Gastrocnemius medialis (tissue), 4 donors: ENCODE measurements around the gene CPED1. TPM values are rescaled to one million over a fixed set of nuclear protein-coding genes. Genes with fewer than 3 reads are reported as not detected.

Experiments used
- ATAC-seq, 2 donors: fragments of 150-250 bp; one replicate each; pipeline ENCODE4 v1.9.1; 2016
- DNase-seq, 2 donors: peaks; one replicate each; pipeline ENCODE4 v3.0.0-alpha.2; 2019
- H3K27ac ChIP-seq, 4 donors: fragments of 200-600 bp; sonication (generic); 1 replicate in 1 of 4; 2 replicates in 3 of 4; pipeline ENCODE4 v1.5.1; 2016 to 2018; ENCODE audit warnings: mild to moderate bottlenecking in 2 of 4, moderate library complexity in 1 of 4
- H3K27me3 ChIP-seq, 3 donors: fragments of 200-600 bp; sonication (generic) in 2 of 3; 1 replicate in 1 of 3; 2 replicates in 2 of 3; pipeline versions ENCODE4 v1.5.1 to v1.6.0; 2016 to 2019; ENCODE audit warnings: mild to moderate bottlenecking in 1 of 3, moderate library complexity in 1 of 3
- H3K36me3 ChIP-seq, 2 donors: fragments of 200-600 bp; sonication (generic) in 1 of 2; one replicate each; pipeline ENCODE4 v1.5.1; 2017 to 2018
- H3K4me1 ChIP-seq, 2 donors: fragments of 200-600 bp; sonication (generic) in 1 of 2; one replicate each; pipeline ENCODE4 v1.5.1; 2016 to 2017; ENCODE audit warnings: mild to moderate bottlenecking in 2 of 2
- H3K4me3 ChIP-seq, 4 donors: fragments of 200-600 bp; sonication (generic) in 3 of 4; 1 replicate in 1 of 4; 2 replicates in 3 of 4; pipeline ENCODE4 v1.5.1; 2016 to 2019; ENCODE audit warnings: mild to moderate bottlenecking in 2 of 4
- H3K9me3 ChIP-seq, 3 donors: fragments of 200-600 bp; sonication (generic) in 2 of 3; 1 replicate in 1 of 3; 2 replicates in 2 of 3; pipeline ENCODE4 v1.5.1; 2016 to 2019
- CTCF ChIP-seq, 5 experiments: fragments of 450-650 bp in 3 of 5; fragments of 200-600 bp in 2 of 5; sonication (generic) in 2 of 5; IDR thresholded peaks in 4 of 5; conservative IDR thresholded peaks in 1 of 5; 1 replicate in 4 of 5; 2 replicates in 1 of 5; pipeline ENCODE4 v1.5.1; 2016 to 2019; ENCODE audit warnings: antibody characterized with exemption in 5 of 5, mild to moderate bottlenecking in 3 of 5, moderate library complexity in 3 of 5
- POLR2A ChIP-seq, 2 donors: fragments of 450-650 bp; IDR thresholded peaks; one replicate each; pipeline ENCODE4 v1.6.1; 2017; ENCODE audit warnings: antibody characterized with exemption in 2 of 2, mild to moderate bottlenecking in 2 of 2, moderate library complexity in 2 of 2
- in situ Hi-C, 4 donors: fragments of 200-750 bp; cut with MboI; loops; one replicate each; pipeline versions ENCODE4 v1.15.0 to v1.8.0; 2017; ENCODE audit warnings: low sequenced_read_pairs in 4 of 4
- intact Hi-C: fragments of 100-400 bp; cut with DNase I; formaldehyde crosslinking; loops from one replicate; pipeline ENCODE4 v1.15.1; 2023; ENCODE audit warnings: low total_unique reads
- total RNA-seq, 4 donors: library from RNA; depleted of rRNA; stranded (reverse); fragments of >200 nt; gene quantifications; one replicate each; pipeline versions ENCODE4 v1.1.0 to v1.2.3, GENCODE V29; 2016

Gene CPED1
- total RNA-seq, 4 donors from 2014 or later: 4.8 to 35.5 (median 34.1) TPM

GRCh38 chr7:121328508-121329190, 340.1 kb downstream of the CPED1 start, which contains the start of gene WNT16:
Gene WNT16, plus strand, starts transcription at chr7:121329000. Its CDS starts 293 bp downstream, at chr7:121329293.
- in situ Hi-C loops: no loop called here
- peak within 1 kb of the TSS; percentile 44 to 62 (median 48) for H3K4me3 ChIP-seq
- intact Hi-C loops: no loop called here
- no peak for DNase-seq
- peaks cover 11 to 14% of the 10 kb centered on the region in 2 donors for H3K4me1 ChIP-seq
- H3K36me3 ChIP-seq: no peaks in the 10 kb centered on the region
- TF ChIP-seq POLR2A (IDR thresholded peaks at IDR 0.05): no peak
- no peak for TF ChIP-seq CTCF (IDR thresholded peaks at IDR 0.05 in 4 of 5, conservative IDR thresholded peaks at IDR 0.05 in 1 of 5)
- no peaks in the 10 kb centered on the region for H3K9me3 ChIP-seq
- no peak within 1 kb of the TSS for H3K27ac ChIP-seq
- H3K27me3 ChIP-seq: peaks cover 46 to 58% (median 57%) of the 10 kb centered on the region in 3 donors
- peak in 1 of 2 donors; percentile 18 for ATAC-seq

GRCh38 chr7:121329191-121330052, 340.9 kb downstream of the CPED1 start:
- peaks cover 53 to 63% (median 62%) of the 10 kb centered on the region in 3 donors for H3K27me3 ChIP-seq

GRCh38 chr7:121330053-121330833, 341.7 kb downstream of the CPED1 start:
- H3K36me3 ChIP-seq: no peaks in the 10 kb centered on the region
- H3K4me3 ChIP-seq: peak overlapping the region; percentile 44 to 62 (median 48)
- ATAC-seq (no peak), DNase-seq (no peak)
- H3K4me1 ChIP-seq: peaks cover 11 to 14% of the 10 kb centered on the region in 2 donors
- H3K9me3 ChIP-seq: no peaks in the 10 kb centered on the region
- no peak overlapping the region for H3K27ac ChIP-seq
- H3K27me3 ChIP-seq: peaks cover 61 to 63% (median 62%) of the 10 kb centered on the region in 3 donors
- in situ Hi-C loops (no loop called here), intact Hi-C loops (no loop called here)
- TF ChIP-seq CTCF (IDR thresholded peaks at IDR 0.05 in 4 of 5, conservative IDR thresholded peaks at IDR 0.05 in 1 of 5) (no peak), POLR2A (IDR thresholded peaks at IDR 0.05) (no peak)

More at GRCh38 chr7:121329191-121330052, 340.9 kb downstream of the CPED1 start:
- intact Hi-C loops (no loop called here), in situ Hi-C loops (no loop called here)
- H3K4me3 ChIP-seq: peak overlapping the region; percentile 44 to 62 (median 48)
- no peak for ATAC-seq
- no peak overlapping the region for H3K27ac ChIP-seq
- DNase-seq: no peak
- H3K9me3 ChIP-seq: no peaks in the 10 kb centered on the region
- H3K4me1 ChIP-seq: peaks cover 11 to 14% of the 10 kb centered on the region in 2 donors
- TF ChIP-seq CTCF (IDR thresholded peaks at IDR 0.05 in 4 of 5, conservative IDR thresholded peaks at IDR 0.05 in 1 of 5): no peak
- TF ChIP-seq POLR2A (IDR thresholded peaks at IDR 0.05): no peak
- no peaks in the 10 kb centered on the region for H3K36me3 ChIP-seq

GRCh38 chr7:121331048-121331447, 342.5 kb downstream of the CPED1 start:
- Histone ChIP-seq H3K4me3 (no peak overlapping the region), H3K36me3 (no peaks in the 10 kb centered on the region), H3K4me1 (peaks cover 11 to 14% of the 10 kb centered on the region in 2 donors), H3K27ac (no peak overlapping the region), H3K9me3 (no peaks in the 10 kb centered on the region), H3K27me3 (peaks cover 62 to 64% (median 63%) of the 10 kb centered on the region in 3 donors)
- ATAC-seq: no peak
- in situ Hi-C loops (no loop called here), intact Hi-C loops (no loop called here)
- TF ChIP-seq POLR2A (IDR thresholded peaks at IDR 0.05) (no peak), CTCF (IDR thresholded peaks at IDR 0.05 in 4 of 5, conservative IDR thresholded peaks at IDR 0.05 in 1 of 5) (no peak)
- DNase-seq: no peak
